DND-41 (cell line): Measurements from ENCODE around the gene RBAK.

Source experiments
- CTCF ChIP-seq: IDR thresholded peaks from 2 replicates; pipeline ENCODE4 v1.5.1; 2012; ENCODE audit warnings: borderline replicate concordance, low read length, moderate library complexity, mild to moderate bottlenecking; ENCODE audit not compliant: poor library complexity, severe bottlenecking; ENCODE audit errors: extremely low read depth
- EZH2 ChIP-seq: IDR thresholded peaks from 3 replicates; pipeline ENCODE4 v1.6.1; 2012; ENCODE audit warnings: borderline replicate concordance, low read depth, mild to moderate bottlenecking, moderate library complexity, low read length, inconsistent platforms; ENCODE audit not compliant: severe bottlenecking

GRCh38 chr7:5117095-5117970 lies 71.7 kb downstream of the RBAK start:
- TF ChIP-seq CTCF (no peak), EZH2 (no peak)
